Hepatocyte (in vitro differentiated cells): ENCODE data around the gene CNOT6.

ENCODE experiments used
- CTCF ChIP-seq: fragments of 200-600 bp; sonication (generic); IDR thresholded peaks from 2 replicates; pipeline ENCODE4 v1.5.1; 2016; ENCODE audit warnings: antibody characterized with exemption, mild to moderate bottlenecking; ENCODE audit not compliant: poor library complexity
- EZH2 ChIP-seq: fragments of 200-600 bp; sonication (generic); IDR thresholded peaks from 2 replicates; pipeline ENCODE4 v1.6.1; 2016; ENCODE audit warnings: antibody characterized with exemption, mild to moderate bottlenecking, borderline replicate concordance
- EZH2phosphoT487 ChIP-seq: fragments of 200-600 bp; sonication (generic); IDR thresholded peaks from one replicate; pipeline ENCODE4 v1.6.1; 2018; ENCODE audit warnings: antibody characterized with exemption, mild to moderate bottlenecking, low read depth, moderate library complexity; ENCODE audit not compliant: unreplicated experiment, severe bottlenecking

GRCh38 chr5:180499684-180500083 lies 5.5 kb downstream of the CNOT6 start:
- TF ChIP-seq EZH2 (no peak), CTCF (no peak), EZH2phosphoT487 (no peak)
